ENCODE results near the gene TNFRSF14. TPM values are rescaled to one million over a fixed set of nuclear protein-coding genes. Genes with fewer than 3 reads are reported as not detected.

The TNFRSF14 gene
- polyA plus RNA-seq, 4 donors, result 18.8 to 24.3 (median 21.3) TPM

DNA sequence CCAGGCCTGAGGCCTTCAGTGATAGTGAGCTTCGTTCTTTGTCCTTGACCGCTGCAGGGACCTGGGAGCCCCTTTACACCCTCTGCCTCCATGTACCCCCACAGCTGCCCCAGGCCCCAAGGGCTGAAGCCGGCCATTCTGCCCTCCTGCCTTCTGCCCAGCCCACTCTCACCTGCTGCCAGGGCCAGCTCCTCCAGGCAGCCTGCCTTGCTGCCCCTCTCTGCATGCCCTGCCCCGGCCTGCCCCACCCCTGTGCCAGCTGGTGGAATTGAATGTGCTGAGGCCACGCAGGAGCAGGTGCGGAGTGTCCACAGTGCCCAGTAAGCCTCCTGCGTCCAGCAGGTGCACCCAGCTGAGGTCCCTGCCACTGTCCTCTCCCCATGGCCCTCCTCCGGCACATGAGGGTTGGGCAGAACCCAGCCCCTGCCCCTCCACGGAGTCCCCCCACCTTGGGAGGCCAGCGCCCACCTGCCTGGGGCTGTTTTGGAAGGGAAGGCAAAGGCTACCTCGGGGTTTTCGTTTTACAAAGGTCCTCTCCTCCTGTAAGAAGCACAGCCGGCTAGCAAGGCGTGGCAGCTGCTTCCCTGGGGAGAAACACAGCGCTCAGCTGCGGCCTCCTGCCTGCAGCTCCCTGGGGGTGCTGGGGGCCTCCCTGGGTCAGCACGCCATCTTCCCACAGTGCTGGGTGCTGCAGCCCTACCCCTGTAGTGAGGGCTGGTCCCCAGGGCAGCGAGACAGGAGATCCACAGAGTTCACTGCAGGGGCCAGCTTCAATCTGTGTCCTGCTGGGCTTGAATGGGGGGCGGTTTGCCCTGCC lies 55.7 kb downstream of the TNFRSF14 start:
- DNase-seq (ENCODE audit: low read depth in 4 of 4, low spot score in 3 of 4), result no peak

DNA sequence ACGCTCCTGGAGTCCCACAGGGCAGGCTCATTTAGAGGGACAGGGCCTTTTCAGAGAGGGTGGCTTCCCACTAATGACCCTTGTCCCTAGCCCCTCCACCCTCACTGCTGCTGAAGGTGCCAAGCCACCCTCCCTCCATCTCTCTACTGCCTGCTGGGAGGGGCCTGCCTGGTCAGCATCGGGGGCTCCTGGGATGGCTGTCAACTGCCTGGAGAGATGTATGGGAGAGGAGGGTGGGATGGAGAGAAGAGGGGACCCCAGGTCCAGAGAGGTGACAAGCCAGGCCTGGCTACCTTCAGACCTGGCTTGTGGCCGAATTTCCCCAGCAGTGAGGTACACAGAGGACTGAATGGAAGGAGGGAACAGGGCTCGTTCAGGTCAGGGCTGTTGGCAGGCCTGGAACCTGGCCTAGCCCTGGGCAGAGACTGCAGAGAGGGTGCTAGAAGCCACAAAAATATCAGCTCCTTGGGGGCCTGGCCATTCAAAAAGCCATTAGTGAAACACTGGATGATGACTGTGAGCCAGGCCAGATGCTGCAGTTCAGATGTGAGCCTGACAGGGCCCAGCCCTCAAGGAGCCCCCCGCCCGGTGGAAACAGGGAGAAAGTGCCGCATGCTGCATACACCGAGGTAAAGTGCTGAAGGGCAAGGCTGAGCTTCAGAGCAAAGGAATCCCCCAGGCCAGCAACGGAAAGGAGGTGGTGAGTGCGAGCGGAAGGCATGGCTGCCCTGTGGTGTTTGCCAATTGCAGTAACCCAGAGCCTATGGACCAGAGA lies 56.6 kb downstream of the TNFRSF14 start:
- DNase-seq (ENCODE audit: low read depth in 4 of 4, low spot score in 3 of 4), result no peak

Other genes with a start within 250 kb of the TNFRSF14 start
- gene MORN1, start 164.8 kb upstream of the TNFRSF14 start, polyA plus RNA-seq (ENCODE audit: insufficient read length in 4 of 4), result 10 to 100 TPM; 10.0 to 15.6 (median 11.5) TPM
- gene RER1, start 164.5 kb upstream of the TNFRSF14 start, polyA plus RNA-seq (ENCODE audit: insufficient read length in 4 of 4), result 100 to 1,000 TPM; 122 to 126 (median 125) TPM
- 10 to 100 TPM; 21.0 to 29.9 (median 23.3) TPM for gene PEX10, start 143.8 kb upstream of the TNFRSF14 start, polyA plus RNA-seq (ENCODE audit: insufficient read length in 4 of 4)
- 1 to 10 TPM in 3 of 4 donors, under 1 TPM in 1; 0.86 to 2.4 (median 1.4) TPM for gene PLCH2, start 80.1 kb upstream of the TNFRSF14 start, polyA plus RNA-seq (ENCODE audit: insufficient read length in 4 of 4)
- 10 to 100 TPM; 27.3 to 30.8 (median 29.3) TPM for gene PANK4, start 29.8 kb upstream of the TNFRSF14 start, polyA plus RNA-seq (ENCODE audit: insufficient read length in 4 of 4)
- gene HES5, start 26.1 kb upstream of the TNFRSF14 start, polyA plus RNA-seq (ENCODE audit: insufficient read length in 4 of 4), result under 1 TPM; 0.32 to 0.56 (median 0.49) TPM
- gene PRXL2B, start 30.4 kb downstream of the TNFRSF14 start, polyA plus RNA-seq (ENCODE audit: insufficient read length in 4 of 4), result 10 to 100 TPM; 37.4 to 51.2 (median 39.9) TPM
- 1 to 10 TPM; 1.9 to 4.0 (median 3.2) TPM for gene MMEL1, start 76.6 kb downstream of the TNFRSF14 start, polyA plus RNA-seq (ENCODE audit: insufficient read length in 4 of 4)
- 1 to 10 TPM in 1 of 4 donors, under 1 TPM in 3; 0.69 to 1.1 (median 0.85) TPM for gene TTC34, start 245.3 kb downstream of the TNFRSF14 start, polyA plus RNA-seq (ENCODE audit: insufficient read length in 4 of 4)